Measurements from ENCODE around the gene CTXND2. TPM values are rescaled to one million over a fixed set of nuclear protein-coding genes. Genes with fewer than 3 reads are reported as not detected.

Gene CTXND2
- total and polyA plus RNA-seq, 2 donors (not counting 3 experiments of a cell fraction or from before 2014, with no cell fraction given): not detected

DNA sequence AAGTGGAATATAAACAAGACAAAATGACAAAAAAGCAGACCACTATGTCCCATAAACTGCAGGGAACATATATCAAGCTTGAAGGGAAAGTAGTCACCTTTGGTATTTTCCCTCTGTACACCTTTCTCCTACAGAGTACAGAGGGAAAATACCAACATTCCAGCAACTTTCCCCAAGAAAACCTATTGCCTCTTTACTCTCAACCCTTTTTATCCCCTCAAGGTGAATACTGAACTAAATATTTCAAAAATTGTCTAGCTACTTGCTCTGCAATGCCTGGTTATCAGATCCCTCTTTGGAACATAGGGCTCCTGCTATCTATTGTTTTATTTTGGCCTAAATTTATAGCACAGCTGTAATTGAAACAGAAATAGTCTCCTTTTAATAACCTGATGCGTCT lies 15.8 kb downstream of the CTXND2 start:
- DNase-seq (ENCODE audit: low read depth, low spot score) (no peak), FAIRE-seq (peak; percentile 26)
- intact Hi-C loops (cut with micrococcal nuclease) (no loop called here), dilution Hi-C loops (cut with MboI; ENCODE audit: extremely low pct_ligation_motif_present, low sequenced_read_pairs) (no loop called here)
- Histone ChIP-seq H3K9ac (replicated peaks; ENCODE audit: extremely low read depth, insufficient read depth, low read length) (no peak overlapping the region), H3K36me3 (ENCODE audit: control insufficient read depth in 2 of 2, extremely low read depth in 1 of 2, insufficient read depth in 2 of 2, low read length in 2 of 2) (no peaks in the 10 kb centered on the region), H3K4me1 (ENCODE audit: control insufficient read depth, extremely low read depth, insufficient read depth, low read length) (no peaks in the 10 kb centered on the region), H2AFZ (ENCODE audit: low read depth, low read length) (no peak overlapping the region), H3K9me3 (replicated peaks; ENCODE audit: control insufficient read depth, insufficient read depth, low read length) (no peaks in the 10 kb centered on the region), H3K79me2 (ENCODE audit: control insufficient read depth, insufficient read depth, low read length) (no peaks in the 10 kb centered on the region), H3K9me1 (replicated peaks; ENCODE audit: control insufficient read depth, extremely low read depth, insufficient read depth, low read length) (no peaks in the 10 kb centered on the region), H3K27ac (ENCODE audit: insufficient read depth, low read depth, low read length) (no peak overlapping the region), H3K27me3 (ENCODE audit: control insufficient read depth in 2 of 2, insufficient read depth in 2 of 2, low read length in 2 of 2) (peaks cover 2% of the 10 kb centered on the region in 2 experiments), H3K4me3 (replicated peaks in 1 of 3; ENCODE audit: insufficient read depth in 1 of 3, low read depth in 1 of 3, low read length in 3 of 3) (no peak overlapping the region), H4K20me1 (replicated peaks; ENCODE audit: control insufficient read depth, extremely low read depth, insufficient read depth, low read length) (no peaks in the 10 kb centered on the region), H3K4me2 (ENCODE audit: insufficient read depth, low read length) (no peak overlapping the region)
- ChIA-PET CTCF (interaction anchor here (1.2 to 1.6 kb wide), 2 partner anchors 12 to 19 kb away, joined by 3 to 4 read pairs; no protein-coding TSS in a partner anchor), POLR2A (interaction anchor here (0.6 kb wide), 1 partner anchor 28 kb away, joined by 7 read pairs; no protein-coding TSS in a partner anchor)
- no TSS peak for BruUV-seq (replicated peaks)
- TF ChIP-seq GATA2 (IDR thresholded peaks at IDR 0.05; ENCODE audit: insufficient read depth, insufficient read length, low read depth, low read length) (no peak), MYC (IDR thresholded peaks at IDR 0.05; ENCODE audit: low read depth, low read length) (no peak), POLR2AphosphoS5 (IDR thresholded peaks at IDR 0.05; ENCODE audit: insufficient read depth, low read depth, low read length) (no peak), EZH2 (IDR thresholded peaks at IDR 0.05; ENCODE audit: borderline replicate concordance, low read depth, low read length, severe bottlenecking) (no peak), JUN (IDR thresholded peaks at IDR 0.05; ENCODE audit: borderline replicate concordance, insufficient read depth, insufficient read length, low read depth) (no peak), FOS (IDR thresholded peaks at IDR 0.05; ENCODE audit: borderline replicate concordance, insufficient read depth, low read length) (no peak), POLR2A (IDR thresholded peaks at IDR 0.05; ENCODE audit: low read depth, low read length) (no peak)
- TF ChIP-seq, protein P1, sequence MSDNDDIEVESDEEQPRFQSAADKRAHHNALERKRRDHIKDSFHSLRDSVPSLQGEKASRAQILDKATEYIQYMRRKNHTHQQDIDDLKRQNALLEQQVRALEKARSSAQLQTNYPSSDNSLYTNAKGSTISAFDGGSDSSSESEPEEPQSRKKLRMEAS (IDR thresholded peaks at IDR 0.05; ENCODE audit: insufficient read depth, insufficient read length): no peak
- TF ChIP-seq, protein P2, sequence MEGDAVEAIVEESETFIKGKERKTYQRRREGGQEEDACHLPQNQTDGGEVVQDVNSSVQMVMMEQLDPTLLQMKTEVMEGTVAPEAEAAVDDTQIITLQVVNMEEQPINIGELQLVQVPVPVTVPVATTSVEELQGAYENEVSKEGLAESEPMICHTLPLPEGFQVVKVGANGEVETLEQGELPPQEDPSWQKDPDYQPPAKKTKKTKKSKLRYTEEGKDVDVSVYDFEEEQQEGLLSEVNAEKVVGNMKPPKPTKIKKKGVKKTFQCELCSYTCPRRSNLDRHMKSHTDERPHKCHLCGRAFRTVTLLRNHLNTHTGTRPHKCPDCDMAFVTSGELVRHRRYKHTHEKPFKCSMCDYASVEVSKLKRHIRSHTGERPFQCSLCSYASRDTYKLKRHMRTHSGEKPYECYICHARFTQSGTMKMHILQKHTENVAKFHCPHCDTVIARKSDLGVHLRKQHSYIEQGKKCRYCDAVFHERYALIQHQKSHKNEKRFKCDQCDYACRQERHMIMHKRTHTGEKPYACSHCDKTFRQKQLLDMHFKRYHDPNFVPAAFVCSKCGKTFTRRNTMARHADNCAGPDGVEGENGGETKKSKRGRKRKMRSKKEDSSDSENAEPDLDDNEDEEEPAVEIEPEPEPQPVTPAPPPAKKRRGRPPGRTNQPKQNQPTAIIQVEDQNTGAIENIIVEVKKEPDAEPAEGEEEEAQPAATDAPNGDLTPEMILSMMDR (IDR thresholded peaks at IDR 0.05; ENCODE audit: extremely low read depth in 1 of 2, insufficient read depth in 1 of 2, low read depth in 1 of 2, low read length in 2 of 2): no peak

All from endothelial cell of umbilical vein (primary cell).